Progenitor cell of endocrine pancreas (in vitro differentiated cells): ENCODE data around the gene PNPO. TPM values are rescaled to one million over a fixed set of nuclear protein-coding genes. Genes with fewer than 3 reads are reported as not detected.

Experiments used
- DNase-seq: peaks from one replicate; pipeline ENCODE4 v3.0.0; 2021; ENCODE audit warnings: low spot score; ENCODE audit not compliant: unreplicated experiment
- H3K27ac Mint-ChIP-seq: 2 replicates; pipeline ENCODE4 v1.8.0; 2021; ENCODE audit warnings: mild to moderate bottlenecking, moderate library complexity, mixed read lengths
- H3K27me3 Mint-ChIP-seq: 2 replicates; pipeline ENCODE4 v1.8.0; 2021; ENCODE audit warnings: mixed read lengths
- H3K36me3 Mint-ChIP-seq: 2 replicates; pipeline ENCODE4 v1.8.0; 2022; ENCODE audit warnings: mixed read lengths; ENCODE audit not compliant: insufficient read depth
- H3K4me1 Mint-ChIP-seq: 2 replicates; pipeline ENCODE4 v1.8.0; 2021; ENCODE audit warnings: low read depth, mixed read lengths
- H3K4me3 Mint-ChIP-seq: 2 replicates; pipeline ENCODE4 v1.8.0; 2021; ENCODE audit warnings: low read depth, mild to moderate bottlenecking, moderate library complexity, mixed read lengths
- H3K9me3 Mint-ChIP-seq: 2 replicates; pipeline ENCODE4 v1.8.0; 2021; ENCODE audit warnings: low read depth, mixed read lengths
- CTCF ChIP-seq: fragments of 200-600 bp; sonication (generic); IDR thresholded peaks from one replicate; pipeline ENCODE4 v1.5.0; 2021; ENCODE audit warnings: antibody characterized with exemption, mild to moderate bottlenecking; ENCODE audit not compliant: unreplicated experiment
- total RNA-seq: library from RNA; stranded (reverse); gene quantifications from 2 replicates; pipeline ENCODE4 v1.2.1, GENCODE V29; 2021

Gene PNPO
- total RNA-seq, 1 donor from 2014 or later = 12.2 TPM

- Mint-ChIP-seq H3K4me1 (no peaks in the 10 kb centered on the region), H3K27me3 (no peaks in the 10 kb centered on the region), H3K9me3 (no peaks in the 10 kb centered on the region), H3K27ac (no peak overlapping the region), H3K4me3 (no peak overlapping the region), H3K36me3 (peaks cover 7% of the 10 kb centered on the region)
- no peak for DNase-seq
- TF ChIP-seq CTCF = no peak
Observed at GRCh38 chr17:47914306-47914948, 26.9 kb upstream of the PNPO start.

DNA sequence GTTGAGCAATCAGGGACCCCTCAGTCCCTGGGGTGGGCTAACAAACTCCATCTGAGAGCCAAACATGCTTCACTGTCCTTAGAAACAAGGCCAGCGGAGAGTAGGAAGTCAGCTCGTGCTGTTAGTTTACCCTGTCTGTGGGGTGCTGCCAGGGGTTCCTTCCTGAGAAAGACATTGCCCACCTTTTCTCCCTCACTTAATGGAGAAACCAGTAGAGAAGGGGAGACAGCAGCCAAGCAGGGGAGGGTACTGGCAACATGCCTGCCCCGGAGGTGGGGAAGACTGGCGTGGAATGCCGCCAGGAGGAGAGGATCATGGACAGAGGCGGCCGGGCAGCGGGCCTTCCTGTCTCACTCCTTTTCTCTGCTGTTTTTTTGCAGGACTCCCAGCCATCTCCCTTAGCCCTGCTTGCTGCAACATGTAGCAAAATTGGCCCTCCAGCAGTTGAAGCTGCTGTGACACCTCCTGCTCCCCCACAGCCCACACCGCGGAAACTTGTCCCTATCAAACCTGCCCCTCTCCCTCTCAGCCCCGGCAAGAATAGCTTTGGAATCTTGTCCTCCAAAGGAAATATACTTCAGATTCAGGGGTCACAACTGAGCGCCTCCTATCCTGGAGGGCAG is 25.5 kb upstream of the PNPO start:
- H3K4me1 Mint-ChIP-seq = no peaks in the 10 kb centered on the region
- no peaks in the 10 kb centered on the region for H3K27me3 Mint-ChIP-seq
- no peak for DNase-seq
- no peaks in the 10 kb centered on the region for H3K9me3 Mint-ChIP-seq
- no peak for TF ChIP-seq CTCF
- H3K36me3 Mint-ChIP-seq = peaks cover 10% of the 10 kb centered on the region
- H3K27ac Mint-ChIP-seq = no peak overlapping the region
- H3K4me3 Mint-ChIP-seq = no peak overlapping the region

DNA sequence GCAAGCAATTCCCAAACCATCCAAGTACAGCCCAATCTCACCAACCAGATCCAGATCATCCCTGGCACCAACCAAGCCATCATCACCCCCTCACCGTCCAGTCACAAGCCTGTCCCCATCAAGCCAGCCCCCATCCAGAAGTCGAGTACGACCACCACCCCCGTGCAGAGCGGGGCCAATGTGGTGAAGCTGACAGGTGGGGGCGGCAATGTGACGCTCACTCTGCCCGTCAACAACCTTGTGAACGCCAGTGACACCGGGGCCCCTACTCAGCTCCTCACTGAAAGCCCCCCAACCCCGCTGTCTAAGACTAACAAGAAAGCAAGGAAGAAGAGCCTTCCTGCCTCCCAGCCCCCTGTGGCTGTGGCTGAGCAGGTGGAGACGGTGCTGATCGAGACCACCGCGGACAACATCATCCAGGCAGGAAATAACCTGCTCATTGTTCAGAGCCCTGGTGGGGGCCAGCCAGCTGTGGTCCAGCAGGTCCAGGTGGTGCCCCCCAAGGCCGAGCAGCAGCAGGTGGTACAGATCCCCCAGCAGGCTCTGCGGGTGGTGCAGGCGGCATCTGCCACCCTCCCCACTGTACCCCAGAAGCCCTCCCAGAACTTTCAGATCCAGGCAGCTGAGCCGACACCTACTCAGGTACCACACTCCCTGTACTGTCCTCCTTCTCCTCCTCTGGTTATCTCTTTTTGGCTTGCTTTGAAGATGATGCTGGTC is 24.7 kb upstream of the PNPO start:
- DNase-seq = no peak
- TF ChIP-seq CTCF = no peak
- H3K27me3 Mint-ChIP-seq = no peaks in the 10 kb centered on the region
- no peak overlapping the region for H3K27ac Mint-ChIP-seq
- H3K36me3 Mint-ChIP-seq = peaks cover 12% of the 10 kb centered on the region
- H3K4me1 Mint-ChIP-seq = no peaks in the 10 kb centered on the region
- H3K9me3 Mint-ChIP-seq = no peaks in the 10 kb centered on the region
- no peak overlapping the region for H3K4me3 Mint-ChIP-seq

DNA sequence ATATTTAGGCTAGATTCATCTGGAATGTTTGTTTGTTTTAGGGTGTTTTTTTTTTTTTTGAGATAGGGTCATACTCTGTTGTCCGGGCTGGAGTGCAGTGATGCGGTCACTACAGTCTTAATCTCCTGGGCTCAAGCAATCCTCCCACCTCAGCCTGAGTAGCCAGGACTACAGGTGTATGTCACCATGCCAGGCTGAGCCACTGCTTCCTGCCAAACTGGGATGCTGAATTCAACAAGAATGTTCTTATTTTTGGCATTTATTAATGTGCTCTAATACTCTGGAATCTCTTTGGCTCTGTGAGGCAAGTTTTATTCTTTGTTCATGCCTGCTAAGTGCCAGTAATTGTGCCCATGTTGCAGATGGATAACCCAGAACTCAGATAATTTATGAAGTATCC is 23.8 kb upstream of the PNPO start:
- Mint-ChIP-seq H3K27me3 (no peaks in the 10 kb centered on the region), H3K4me1 (no peaks in the 10 kb centered on the region), H3K36me3 (peaks cover 15% of the 10 kb centered on the region)

More for the DNA sequence above, 23.8 kb upstream of the PNPO start:
- no peaks in the 10 kb centered on the region for H3K9me3 Mint-ChIP-seq
- TF ChIP-seq CTCF = no peak
- DNase-seq = no peak
- no peak overlapping the region for H3K27ac Mint-ChIP-seq
- no peak overlapping the region for H3K4me3 Mint-ChIP-seq
